A549 (cell line): ENCODE results near the gene PACS1.

Experiments used
- CTCF ChIP-seq: fragments of >200 bp; sonication (Bioruptor Twin); formaldehyde crosslinking; IDR thresholded peaks from 3 replicates; pipeline ENCODE4 v1.5.1; 2016
- ELK1 ChIP-seq: fragments of 150-350 bp; IDR thresholded peaks from 2 replicates; pipeline ENCODE4 v1.6.1; 2014; ENCODE audit warnings: low read depth, mild to moderate bottlenecking, low read length
- MAFK ChIP-seq: fragments of 450-650 bp; IDR thresholded peaks from 2 replicates; pipeline ENCODE4 v1.6.1; 2014; ENCODE audit not compliant: partially characterized antibody
- MAX ChIP-seq: IDR thresholded peaks from 2 replicates; pipeline ENCODE4 v1.6.1; 2012
- MYC ChIP-seq: IDR thresholded peaks from 2 replicates; pipeline ENCODE4 v1.6.1; 2012; ENCODE audit warnings: mild to moderate bottlenecking, inconsistent platforms, low read length, improper control_type of control experiment, borderline replicate concordance
- NR3C1 ChIP-seq: fragments of >200 bp; sonication (Bioruptor Twin); formaldehyde crosslinking; IDR thresholded peaks from 3 replicates; pipeline ENCODE4 v1.6.1; 2017
- PHF8 ChIP-seq: fragments of 200-600 bp; sonication (generic); IDR thresholded peaks from 2 replicates; pipeline ENCODE4 v1.6.1; 2016; ENCODE audit warnings: low read depth, mild to moderate bottlenecking, antibody characterized with exemption, moderate library complexity, borderline replicate concordance
- RAD21 ChIP-seq, 2 experiments: fragments of >200 bp in 1 of 2; sonication (Bioruptor Twin) in 1 of 2; formaldehyde crosslinking in 1 of 2; IDR thresholded peaks in 1 of 2; conservative IDR thresholded peaks in 1 of 2; 2 replicates in 1 of 2; 3 replicates in 1 of 2; pipeline ENCODE4 v1.6.1; 2012 to 2018; ENCODE audit warnings: inconsistent platforms in 1 of 2
- RFX5 ChIP-seq: fragments of 450-650 bp; IDR thresholded peaks from 2 replicates; pipeline ENCODE4 v1.7.1; 2014; ENCODE audit warnings: antibody characterized with exemption, mild to moderate bottlenecking, moderate library complexity

- TF ChIP-seq ELK1: no peak
- no peak for TF ChIP-seq CTCF
- TF ChIP-seq RFX5: no peak
- no peak for TF ChIP-seq RAD21 (conservative IDR thresholded peaks at IDR 0.05 in 1 of 2, IDR thresholded peaks at IDR 0.05 in 1 of 2)
- TF ChIP-seq PHF8: no peak
- no peak for TF ChIP-seq MYC
- TF ChIP-seq MAFK: no peak
- TF ChIP-seq MAX: no peak
- TF ChIP-seq NR3C1: no peak
These were observed 172.2 kb downstream of the PACS1 start for GRCh38 chr11:66242095-66242765.
